Measurements from ENCODE around the gene LUC7L.
"Not testable (repeated sequence)": the region's sequence is repeated elsewhere in the genome, so short reads cannot be mapped to it uniquely, and the experiment has no call there.

The LUC7L gene, protein sequence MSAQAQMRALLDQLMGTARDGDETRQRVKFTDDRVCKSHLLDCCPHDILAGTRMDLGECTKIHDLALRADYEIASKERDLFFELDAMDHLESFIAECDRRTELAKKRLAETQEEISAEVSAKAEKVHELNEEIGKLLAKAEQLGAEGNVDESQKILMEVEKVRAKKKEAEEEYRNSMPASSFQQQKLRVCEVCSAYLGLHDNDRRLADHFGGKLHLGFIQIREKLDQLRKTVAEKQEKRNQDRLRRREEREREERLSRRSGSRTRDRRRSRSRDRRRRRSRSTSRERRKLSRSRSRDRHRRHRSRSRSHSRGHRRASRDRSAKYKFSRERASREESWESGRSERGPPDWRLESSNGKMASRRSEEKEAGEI

DNA sequence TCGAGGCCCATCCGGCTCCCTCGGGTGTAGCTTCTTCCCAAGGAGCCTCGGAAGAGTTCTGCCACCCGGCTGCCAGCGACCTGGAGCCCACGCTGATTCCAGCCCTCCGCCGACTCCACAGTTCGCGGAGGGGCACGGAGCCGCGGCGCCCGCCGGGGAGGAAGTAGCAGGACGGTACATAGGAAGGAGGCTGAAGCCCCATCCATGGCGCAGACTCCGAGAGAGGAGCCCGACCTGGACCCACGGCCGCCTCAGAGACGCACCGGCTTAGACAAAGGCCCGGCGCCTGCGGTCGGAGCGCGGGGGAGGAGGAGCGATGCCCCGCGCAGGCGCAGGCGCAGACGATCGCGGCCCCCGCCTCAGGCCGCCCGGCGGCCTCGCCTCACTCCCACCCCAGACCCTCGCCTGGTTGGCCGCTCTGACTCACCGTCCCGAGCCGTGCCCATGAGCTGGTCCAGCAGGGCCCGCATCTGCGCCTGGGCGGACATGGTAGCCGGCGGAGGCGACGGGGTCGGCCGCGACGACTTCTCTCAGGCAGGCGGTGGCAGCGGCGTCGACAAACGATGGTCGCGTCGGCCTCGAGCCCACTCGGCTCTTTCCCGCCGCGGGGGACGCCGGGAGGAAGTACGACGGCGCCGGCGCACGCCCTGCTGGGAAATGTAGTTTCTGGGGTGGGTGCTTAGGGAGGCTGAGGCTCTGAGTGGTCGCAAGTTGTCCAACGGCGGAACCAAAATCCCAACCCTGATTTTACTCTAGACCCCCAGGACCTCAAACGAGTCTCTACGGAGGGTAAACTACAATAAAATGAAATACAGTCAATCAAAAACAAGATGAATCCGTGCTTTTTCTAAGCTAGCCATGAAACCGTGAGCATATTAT lies at the start of gene LUC7L:
TSS of gene LUC7L (minus strand) at position 598 of the 879 bp plus-strand sequence. CDS start at position 488, 110 bp downstream.
- DNase-seq (ENCODE audit: low read depth, low spot score): peak; percentile 65

- DNase-seq (ENCODE audit: low read depth, low spot score): no peak
Observed at GRCh38 chr16:278863-279366, 49.7 kb upstream of the LUC7L start.

DNA sequence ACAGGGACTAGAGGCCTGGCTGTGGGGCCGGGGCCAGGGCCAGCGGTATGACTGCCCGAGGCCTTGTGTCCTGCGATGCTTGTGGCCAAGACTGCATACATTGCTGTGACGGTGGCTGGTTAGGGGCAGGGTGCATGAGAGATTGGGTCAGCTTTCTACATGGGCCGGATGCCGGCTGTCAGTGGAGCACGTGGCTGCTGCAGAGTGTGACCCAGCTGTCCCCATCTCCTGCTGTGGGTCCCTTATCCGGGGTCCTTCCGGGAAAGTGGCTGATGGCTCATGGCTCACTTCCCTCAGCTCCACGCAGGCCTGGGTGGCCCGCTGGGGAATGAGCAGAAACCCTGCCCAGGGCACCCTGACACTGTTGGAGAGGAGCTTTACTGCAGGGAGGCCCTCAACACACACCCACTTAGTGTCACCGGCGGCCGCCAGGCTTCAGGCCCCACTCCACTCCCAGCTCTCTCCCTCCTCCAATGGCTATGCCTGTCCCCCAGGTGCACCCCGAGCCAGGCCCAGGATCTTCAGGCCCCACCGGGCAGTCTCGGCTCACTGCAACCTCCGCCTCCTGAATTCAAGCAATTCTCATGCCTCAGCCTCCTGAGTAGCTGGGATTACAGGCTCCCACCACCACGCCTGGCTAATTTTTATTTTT lies 47.3 kb upstream of the LUC7L start:
- DNase-seq (ENCODE audit: low read depth, low spot score): no peak

- no peak for DNase-seq (ENCODE audit: low read depth, low spot score)
Observed at GRCh38 chr16:275786-276232, 46.6 kb upstream of the LUC7L start, which contains the start of gene RGS11. Gene RGS11, minus strand, starts transcription at chr16:275944. Its CDS starts 33 bp downstream, at chr16:275911.

DNA sequence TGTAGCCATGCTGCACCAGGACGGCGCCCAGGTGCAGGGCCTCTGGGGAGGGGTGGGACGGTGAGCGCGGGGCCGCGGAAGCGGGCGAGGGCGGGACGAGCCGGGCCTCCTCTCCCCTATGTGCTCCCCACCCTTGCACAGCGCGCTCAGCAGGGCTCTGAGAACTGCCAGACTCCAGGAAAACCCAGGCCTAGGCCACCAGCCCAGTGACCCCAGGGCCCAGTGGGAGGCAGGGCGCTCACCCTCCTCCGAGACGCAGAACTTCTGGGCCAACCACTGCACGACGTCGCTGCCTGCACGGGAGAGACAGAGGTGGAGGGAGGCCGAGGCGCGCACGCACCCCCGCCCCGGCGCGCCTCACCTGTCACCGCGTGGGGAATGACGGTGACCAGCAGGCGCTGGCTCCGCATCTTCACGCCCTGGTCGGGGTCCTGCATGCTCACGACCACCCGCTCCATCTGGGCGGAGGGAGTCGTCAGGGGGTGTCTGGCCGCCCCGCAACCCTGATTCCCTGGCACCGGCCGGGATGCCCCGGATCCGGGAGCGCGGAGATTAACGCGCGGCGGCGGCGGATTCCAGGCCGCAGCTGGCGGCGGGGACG lies 45.9 kb upstream of the LUC7L start:
- DNase-seq (ENCODE audit: low read depth, low spot score): no peak

- DNase-seq (ENCODE audit: low read depth, low spot score): no peak
Observed at GRCh38 chr16:273547-274421, 44.5 kb upstream of the LUC7L start.

DNA sequence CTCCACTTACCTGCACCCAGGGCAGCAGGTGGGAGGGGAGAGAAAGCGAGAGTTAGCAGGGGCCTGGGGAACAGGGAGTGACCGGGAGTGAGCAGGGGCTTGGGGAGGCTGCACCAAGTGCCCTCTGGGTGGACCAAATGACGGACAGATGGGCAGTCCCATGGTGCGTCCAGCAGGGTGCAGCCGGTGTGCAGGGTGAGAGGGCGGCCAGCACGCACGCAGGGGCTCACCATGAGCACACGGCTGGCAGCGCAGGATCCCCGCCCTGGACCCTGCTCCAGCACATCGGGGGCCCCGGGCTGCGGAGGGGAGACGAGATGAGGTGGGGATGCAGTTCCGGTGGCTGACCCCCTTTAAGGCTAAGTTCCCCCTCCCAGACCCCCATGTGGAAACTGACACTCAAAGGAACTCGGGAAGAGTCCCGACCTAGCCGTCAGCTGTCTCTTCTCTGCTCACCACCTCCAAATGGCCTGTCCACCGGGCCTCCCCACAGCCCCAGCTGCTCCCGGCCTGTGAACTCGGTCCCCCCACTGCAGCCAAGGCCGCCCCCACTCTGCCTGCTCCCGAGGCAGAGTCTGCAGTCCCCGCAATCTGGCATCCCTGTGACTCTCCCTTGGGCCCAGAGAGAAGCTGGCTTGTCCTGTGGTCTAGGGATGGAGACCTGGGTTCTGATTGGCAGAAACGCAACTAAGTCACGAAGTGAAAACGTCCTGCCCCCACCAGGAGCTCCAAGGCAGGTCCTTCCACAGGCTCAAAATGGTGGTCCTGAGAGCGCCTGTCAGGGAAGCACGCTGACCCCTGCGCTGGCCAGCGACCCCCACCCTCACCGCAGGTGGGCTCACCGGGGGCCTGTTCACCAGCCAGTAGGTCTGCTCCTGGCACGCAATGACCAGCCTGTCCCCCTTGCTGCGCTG lies 43.6 kb upstream of the LUC7L start:
- no peak for DNase-seq (ENCODE audit: low read depth, low spot score)

DNA sequence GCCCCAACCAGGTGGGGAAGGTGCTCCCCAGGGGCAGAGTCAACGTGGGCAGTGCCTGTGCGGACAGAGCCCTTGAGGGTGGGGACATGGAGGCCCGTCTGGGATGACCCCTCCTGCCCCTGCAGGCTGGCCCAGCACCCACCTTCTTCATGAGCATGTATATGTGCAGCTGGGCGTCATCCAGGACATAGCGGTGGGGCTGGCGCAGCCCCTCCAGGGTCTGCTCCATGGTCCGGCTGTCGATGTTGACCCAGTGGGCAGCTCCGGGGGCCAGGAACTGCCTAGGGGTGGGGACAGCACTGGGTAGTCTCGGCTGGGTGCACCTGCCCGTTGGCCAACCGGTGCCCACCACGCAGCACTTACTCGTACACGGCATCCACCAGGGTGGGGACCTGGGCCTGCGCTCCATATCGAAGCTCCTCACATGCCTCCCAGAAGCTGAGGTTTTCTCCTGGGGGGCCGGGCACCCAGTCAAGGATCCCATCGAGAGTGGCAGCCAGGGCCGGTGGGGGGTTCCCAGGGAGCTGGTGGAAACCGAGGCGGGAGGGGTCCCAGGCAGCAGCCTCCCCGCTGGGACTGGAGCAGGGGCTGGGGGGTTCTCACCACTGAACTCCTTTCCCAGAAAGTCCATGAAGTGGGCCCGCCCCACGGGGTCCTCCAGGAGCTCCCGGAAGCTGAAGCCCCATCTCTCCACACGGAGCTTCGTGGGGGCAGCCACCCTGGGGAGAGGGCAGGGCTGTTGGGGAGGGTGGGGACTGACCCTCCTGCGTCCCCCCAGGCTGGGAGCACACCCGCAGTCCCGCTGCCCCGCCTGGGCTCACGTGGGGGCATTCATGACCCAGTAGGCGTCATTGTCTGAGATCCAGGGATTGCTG lies 41.4 kb upstream of the LUC7L start:
- no peak for DNase-seq (ENCODE audit: low read depth, low spot score)

GRCh38 chr16:269061-269796 lies 40.0 kb upstream of the LUC7L start:
- DNase-seq (ENCODE audit: low read depth, low spot score): no peak

DNA sequence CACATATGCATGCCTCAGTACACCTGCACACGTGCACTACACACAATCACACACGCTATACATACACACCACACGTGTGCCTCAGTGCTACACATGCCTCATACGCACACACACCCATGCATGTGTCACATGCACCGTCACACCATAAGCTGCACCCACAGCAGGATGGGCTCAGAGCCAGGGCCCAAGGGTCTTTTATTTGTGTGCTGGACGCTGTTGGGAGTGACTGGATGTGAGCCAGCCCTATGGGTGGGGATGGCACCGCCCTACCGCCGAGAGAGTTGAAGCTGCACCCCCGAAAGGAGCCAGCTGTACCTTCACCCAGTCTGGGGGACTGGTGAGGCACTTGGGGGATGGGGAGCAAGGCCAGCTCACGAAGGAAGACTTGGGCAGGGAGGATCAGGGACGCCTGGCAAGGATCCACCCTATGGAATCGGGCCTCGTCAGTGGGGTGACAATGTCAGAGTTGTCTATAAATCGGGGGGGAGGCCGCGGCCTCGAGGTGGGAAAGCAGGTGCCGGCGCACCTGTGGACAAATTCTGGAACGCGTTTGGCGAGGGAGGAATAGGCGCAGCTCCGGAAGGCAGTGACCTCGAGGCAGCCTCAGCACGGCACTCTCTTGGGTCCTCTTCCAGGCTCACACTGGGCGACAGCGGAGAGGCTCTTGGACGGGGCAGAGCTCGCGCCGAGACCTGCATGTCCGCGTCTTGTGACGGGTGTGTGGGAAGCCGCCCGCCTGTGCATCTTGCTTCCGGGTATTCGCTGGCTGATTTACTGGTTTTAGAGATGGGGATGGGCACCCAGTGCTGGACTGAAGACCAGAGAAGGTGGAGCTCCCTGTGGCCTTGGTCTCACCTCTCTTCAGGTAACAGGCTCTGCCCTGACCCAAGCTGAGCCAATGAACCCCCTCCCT lies 39.1 kb upstream of the LUC7L start:
- no peak for DNase-seq (ENCODE audit: low read depth, low spot score)

DNA sequence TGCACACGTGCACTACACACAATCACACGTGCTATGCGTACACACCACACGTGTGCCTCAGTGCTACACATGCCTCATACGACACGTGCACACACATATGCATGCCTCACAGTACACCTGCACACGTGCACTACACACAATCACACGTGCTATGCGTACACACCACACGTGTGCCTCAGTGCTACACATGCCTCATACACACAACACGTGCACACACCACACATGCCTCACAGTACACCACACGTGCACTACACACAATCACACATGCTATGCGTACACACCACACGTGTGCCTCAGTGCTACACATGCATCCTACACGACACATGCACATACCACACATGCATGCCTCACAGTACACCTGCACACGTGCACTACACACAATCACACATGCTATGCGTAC lies 38.3 kb upstream of the LUC7L start:
- DNase-seq (ENCODE audit: low read depth, low spot score): not testable (repeated sequence)

DNA sequence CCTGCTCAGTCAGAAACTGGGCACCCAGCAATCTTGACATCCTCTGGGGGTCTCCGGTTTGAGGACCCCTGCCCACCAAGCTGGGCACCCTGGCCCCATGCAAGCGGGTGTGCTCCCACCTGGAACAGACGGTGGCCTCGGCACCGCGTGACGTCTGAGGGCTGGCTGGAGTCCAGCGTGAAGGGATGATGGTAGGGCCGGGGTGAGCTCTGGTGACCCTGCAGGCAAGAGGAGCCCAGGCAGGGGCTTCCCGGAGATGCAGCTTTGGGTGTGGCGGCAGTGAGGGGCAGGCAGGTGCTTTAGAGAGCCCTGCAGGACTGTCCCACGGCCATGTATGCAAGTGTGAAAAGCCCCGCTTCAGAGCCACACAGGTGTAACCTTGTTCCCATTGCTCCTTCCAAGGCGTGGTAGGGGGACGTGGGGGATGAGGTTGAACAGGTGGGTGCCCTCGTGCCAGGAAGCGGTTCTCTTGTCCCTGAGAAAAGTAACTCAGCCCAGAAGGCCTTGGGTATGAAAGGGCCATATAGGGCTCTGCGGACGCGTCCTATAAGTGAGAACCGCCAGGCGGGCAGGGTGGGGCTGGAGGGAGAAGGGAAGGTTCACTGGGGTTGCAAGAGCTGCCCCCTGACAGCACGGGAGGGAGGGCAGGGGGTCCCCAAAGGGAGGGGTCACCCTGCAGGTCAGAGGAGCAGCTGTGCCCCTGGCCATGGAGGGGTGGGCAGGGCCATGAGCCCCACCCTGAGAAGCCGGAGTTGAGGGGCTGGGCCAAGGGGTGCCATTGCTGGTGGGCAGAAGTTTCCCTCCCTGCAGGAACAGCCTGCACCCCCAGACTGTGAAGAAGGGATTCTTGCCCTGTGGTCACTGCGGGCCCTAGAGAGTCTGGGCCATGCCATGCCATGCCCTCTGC lies 37.3 kb upstream of the LUC7L start:
- no peak for DNase-seq (ENCODE audit: low read depth, low spot score)

GRCh38 chr16:265711-266110 lies 36.5 kb upstream of the LUC7L start:
- no peak for DNase-seq (ENCODE audit: low read depth, low spot score)

DNA sequence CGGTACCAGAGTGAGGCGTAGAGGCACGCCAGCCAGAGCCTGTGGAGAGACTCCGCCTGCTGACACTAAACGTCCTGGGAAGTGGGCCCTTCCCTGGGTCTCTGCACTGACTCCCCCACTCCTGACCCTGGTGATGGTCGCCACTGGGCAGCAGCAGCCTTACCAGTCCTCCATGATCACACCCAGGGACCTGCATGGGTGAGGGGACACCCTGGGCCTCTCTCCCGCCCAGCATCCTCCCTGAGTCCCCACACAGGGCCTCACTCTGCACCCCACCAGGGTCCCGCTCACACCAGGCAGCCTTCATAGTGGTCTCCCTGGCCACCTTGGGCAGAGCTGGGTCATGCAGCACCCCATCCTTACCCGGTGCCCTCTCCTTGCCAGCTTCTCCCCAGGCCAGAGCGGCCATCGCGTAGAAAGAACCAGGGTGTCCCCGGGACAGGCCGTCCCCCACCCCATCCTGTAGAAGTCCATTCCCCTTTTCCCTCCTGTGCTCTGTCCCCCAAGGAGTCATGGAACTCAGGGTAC lies 35.8 kb upstream of the LUC7L start:
- no peak for DNase-seq (ENCODE audit: low read depth, low spot score)

DNA sequence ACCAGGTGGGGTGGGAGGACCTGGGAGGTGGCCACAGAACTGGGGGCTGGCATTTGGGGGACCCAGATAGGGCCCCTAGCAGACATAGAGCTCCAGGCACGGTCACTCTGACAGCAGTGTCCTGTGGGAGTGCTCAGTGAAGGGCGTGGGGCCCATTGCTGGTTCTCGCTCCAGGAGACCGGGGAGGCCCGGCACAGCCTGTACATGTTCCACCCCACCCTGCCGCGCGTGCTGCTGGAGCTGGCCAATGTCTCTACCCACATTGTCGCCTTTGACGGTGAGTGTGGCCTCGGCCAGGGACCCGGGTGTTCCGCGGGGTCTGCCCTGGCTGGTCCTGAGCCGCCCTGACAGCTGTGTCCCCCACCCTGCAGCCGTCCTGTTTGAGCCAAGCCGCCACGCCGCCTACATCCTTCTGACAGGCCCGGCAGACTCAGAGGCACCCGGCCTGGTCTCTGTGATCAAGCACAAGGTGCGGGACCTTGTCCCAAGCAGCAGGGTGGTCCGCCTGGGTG lies 35.2 kb upstream of the LUC7L start:
- DNase-seq (ENCODE audit: low read depth, low spot score): no peak

Measured in brain pericyte (primary cell).